Stimulated activated CD4-positive, alpha-beta T cell treated with anti-CD3 and anti-CD28 coated beads, TNF-alpha, amount 100 ng/mL, for 1 hour (primary cell): Measurements from ENCODE around the gene KIR3DL2.
"Not testable (repeated sequence)": the region's sequence is repeated elsewhere in the genome, so short reads cannot be mapped to it uniquely, and the experiment has no call there.

ENCODE experiments used
- DNase-seq, 3 donors: peaks; one replicate each; pipeline ENCODE4 v3.0.0-alpha.2; 2020; ENCODE audit warnings: low read depth in 3 of 3, low spot score in 1 of 3

The KIR3DL2 gene

GRCh38 chr19:54850061-54850640 lies at the start of gene KIR3DL2:
Gene KIR3DL2 (plus strand): TSS chr19:54850443. CDS start chr19:54850476, 33 bp downstream.
- not testable (repeated sequence) for DNase-seq

GRCh38 chr19:54803410-54803809 lies 46.8 kb upstream of the KIR3DL2 start, which contains the start of gene KIR2DL4:
Gene KIR2DL4 (plus strand): TSS chr19:54803610. CDS start chr19:54803652, 42 bp downstream.
- DNase-seq = no peak

GRCh38 chr19:54804101-54804500 lies 46.1 kb upstream of the KIR3DL2 start:
- DNase-seq = no peak

GRCh38 chr19:54804571-54804970 lies 45.7 kb upstream of the KIR3DL2 start:
- no peak for DNase-seq

GRCh38 chr19:54805665-54806515 lies 44.4 kb upstream of the KIR3DL2 start:
- no peak for DNase-seq

GRCh38 chr19:54806516-54806838 lies 43.8 kb upstream of the KIR3DL2 start:
- DNase-seq = no peak

GRCh38 chr19:54814571-54814970 lies 35.7 kb upstream of the KIR3DL2 start:
- not testable (repeated sequence) for DNase-seq

- DNase-seq = not testable (repeated sequence)
Observed at GRCh38 chr19:54816251-54816650, 34.0 kb upstream of the KIR3DL2 start, which contains the start of gene KIR3DL1. Gene KIR3DL1 (plus strand): TSS chr19:54816468.

- DNase-seq = no peak
Observed at GRCh38 chr19:54817670-54818536, 32.3 kb upstream of the KIR3DL2 start.

GRCh38 chr19:54824416-54824815 lies 25.8 kb upstream of the KIR3DL2 start:
- DNase-seq = not testable (repeated sequence)

- DNase-seq = not testable (repeated sequence)
Observed at GRCh38 chr19:54825326-54825725, 24.9 kb upstream of the KIR3DL2 start.

- not testable (repeated sequence) for DNase-seq
Observed at GRCh38 chr19:54828064-54828463, 22.2 kb upstream of the KIR3DL2 start.

GRCh38 chr19:54832496-54832895 lies 17.7 kb upstream of the KIR3DL2 start, which contains the start of gene KIR2DS4:
Gene KIR2DS4 (plus strand): TSS chr19:54832676.
- DNase-seq = not testable (repeated sequence)

- not testable (repeated sequence) for DNase-seq
Observed at GRCh38 chr19:54835126-54835525, 15.1 kb upstream of the KIR3DL2 start.

- not testable (repeated sequence) for DNase-seq
Observed at GRCh38 chr19:54837522-54837921, 12.7 kb upstream of the KIR3DL2 start.

GRCh38 chr19:54843171-54843570 lies 7.1 kb upstream of the KIR3DL2 start:
- not testable (repeated sequence) for DNase-seq

- DNase-seq = no peak
Observed at GRCh38 chr19:54850930-54851329, 687 bp downstream of the KIR3DL2 start.

- no peak for DNase-seq
Observed at GRCh38 chr19:54851353-54851752, 1.1 kb downstream of the KIR3DL2 start.

- not testable (repeated sequence) for DNase-seq
Observed at GRCh38 chr19:54855241-54855640, 5.0 kb downstream of the KIR3DL2 start.

GRCh38 chr19:54858476-54858875 lies 8.2 kb downstream of the KIR3DL2 start:
- DNase-seq = not testable (repeated sequence)

GRCh38 chr19:54859421-54859820 lies 9.2 kb downstream of the KIR3DL2 start:
- DNase-seq = not testable (repeated sequence)
